GM21529 (cell line): ENCODE results near the gene ATG14.

Experiments used
- ATAC-seq: cut with Tn5 transposase; IDR thresholded peaks from one replicate; pipeline ENCODE4 v1.9.1; 2021; ENCODE audit not compliant: unreplicated experiment

ATG14 gene

DNA sequence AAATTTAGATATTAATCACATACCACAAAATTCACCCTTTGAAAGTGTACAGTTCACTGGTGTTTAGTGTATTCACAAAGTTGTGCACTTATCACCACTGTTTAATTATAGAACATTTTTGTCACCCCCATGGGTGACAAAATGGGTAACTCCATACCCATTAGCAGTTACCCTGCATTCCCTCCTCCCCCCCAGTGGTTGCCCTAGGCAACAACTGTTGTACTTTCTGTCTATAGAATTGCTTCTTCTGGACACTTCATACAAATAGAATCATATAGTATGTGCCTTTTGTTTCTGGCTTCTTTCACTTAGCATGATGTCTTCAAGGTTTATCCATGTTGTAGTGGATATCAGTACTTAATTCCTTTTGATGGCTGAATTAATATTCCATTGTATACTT, 87.7 kb downstream of the ATG14 start:
- no peak for ATAC-seq

DNA sequence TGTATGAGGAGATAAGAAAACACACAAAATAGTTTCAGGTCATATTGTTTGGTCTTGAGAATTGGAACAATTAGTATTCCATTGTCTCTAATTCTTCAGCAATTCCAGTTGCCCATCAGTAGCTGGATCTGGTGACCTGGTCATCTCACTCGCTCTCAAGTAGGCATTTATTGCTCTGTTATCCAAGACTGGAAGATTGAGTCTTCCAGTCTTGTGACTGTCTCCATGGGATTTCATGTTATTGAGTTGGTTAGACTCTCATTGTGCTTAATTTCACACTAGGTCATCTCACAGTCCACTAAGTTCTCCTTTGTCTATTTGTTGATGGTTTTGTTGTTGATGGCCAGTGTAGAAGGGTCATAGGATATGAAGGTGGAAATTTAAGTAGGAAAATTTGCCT, 92.9 kb downstream of the ATG14 start:
- no peak for ATAC-seq

DNA sequence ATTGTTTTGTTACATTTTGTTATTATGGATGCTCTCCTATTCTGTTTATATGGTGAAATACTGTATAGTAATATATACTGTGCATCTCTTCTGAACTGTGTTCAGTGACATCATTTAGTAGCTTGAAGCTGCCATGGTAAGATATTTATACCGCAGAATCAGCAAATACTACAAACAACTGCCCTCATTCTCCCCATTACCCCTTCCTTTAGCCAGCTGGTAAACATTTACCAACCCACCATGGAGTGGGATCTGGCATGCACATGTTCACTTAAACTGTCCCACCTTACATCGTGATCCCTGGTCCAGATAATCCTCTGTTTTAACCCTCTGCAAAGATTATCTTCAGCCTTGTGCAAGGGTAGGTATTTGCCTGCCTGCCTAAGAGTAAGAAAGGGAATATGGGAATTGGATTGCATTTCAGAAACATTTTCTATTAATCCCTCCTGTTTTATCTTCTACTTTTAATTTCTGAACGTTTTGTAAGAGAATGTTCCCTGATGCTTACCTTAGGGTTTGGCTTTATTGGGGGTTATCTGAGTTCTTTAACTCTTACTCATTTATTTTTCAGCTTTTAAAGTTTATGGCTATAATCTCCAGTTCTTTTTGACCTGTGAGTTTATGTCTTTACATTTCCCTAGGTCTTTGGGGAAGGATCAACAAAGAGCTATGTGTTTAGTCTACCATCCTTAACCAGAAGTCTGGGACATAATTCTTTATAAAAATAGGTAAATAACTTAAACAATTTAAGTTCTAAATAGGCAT, 93.9 kb downstream of the ATG14 start:
- ATAC-seq = no peak

DNA sequence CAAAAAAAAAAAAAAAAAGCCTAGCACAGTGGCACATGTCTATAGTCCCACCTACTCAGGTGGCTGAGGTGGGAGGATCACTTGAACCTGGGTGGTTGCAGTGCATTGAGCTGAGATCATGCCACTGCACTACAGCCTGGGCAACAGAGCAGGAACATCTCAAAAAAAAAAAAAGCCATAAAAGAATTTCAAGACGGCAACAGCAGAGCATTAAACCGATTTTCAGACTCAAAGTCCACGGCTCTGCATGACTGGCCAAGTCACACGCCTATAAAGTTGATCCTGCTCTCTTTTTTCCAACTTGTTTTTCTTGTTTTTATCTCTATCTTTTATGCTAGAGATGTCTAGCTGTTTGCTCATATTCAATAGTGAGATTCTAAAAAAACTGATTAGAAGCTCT, 95.1 kb downstream of the ATG14 start:
- ATAC-seq = no peak
